Measurements from ENCODE around the gene CCDC85C. TPM values are rescaled to one million over a fixed set of nuclear protein-coding genes. Genes with fewer than 3 reads are reported as not detected.

CCDC85C gene
- total RNA-seq, 4 donors from 2014 or later: 0.88 to 56.3 (median 13.6) TPM

DNA sequence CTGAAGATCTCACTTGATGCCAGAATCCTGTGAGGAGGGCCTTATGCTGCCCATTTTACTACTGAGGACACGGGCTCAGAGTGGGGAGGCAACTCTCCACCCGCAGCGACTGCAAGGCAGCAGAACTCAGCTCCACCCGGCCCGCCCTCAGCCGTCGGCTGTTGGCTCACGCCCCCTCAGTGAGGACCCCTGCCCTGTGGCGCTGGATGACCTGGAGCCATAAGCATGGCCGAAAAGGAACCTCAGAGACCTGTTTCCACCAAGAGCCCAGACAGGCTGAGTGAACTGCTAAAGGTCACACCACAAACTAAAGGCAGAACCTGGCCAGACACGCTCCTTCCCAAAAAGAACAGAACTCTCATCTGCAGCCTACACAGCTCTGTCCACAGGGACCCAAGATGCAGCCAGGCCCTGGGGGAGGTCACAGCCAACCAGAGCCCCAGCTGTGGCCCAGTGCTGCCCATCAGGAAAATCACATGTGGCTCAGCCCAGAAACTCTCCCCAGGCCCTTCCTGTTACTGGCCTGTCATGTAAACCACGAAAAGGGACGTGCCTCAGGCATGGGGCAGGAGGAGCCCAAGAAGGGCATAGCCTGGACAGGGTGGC, 90.0 kb downstream of the CCDC85C start:
- Histone ChIP-seq H3K27ac (no peak overlapping the region), H3K4me3 (no peak overlapping the region), H3K36me3 (no peaks in the 10 kb centered on the region), H3K4me1 (no peaks in the 10 kb centered on the region), H3K9me3 (no peaks in the 10 kb centered on the region), H3K27me3 (no peaks in the 10 kb centered on the region)
- TF ChIP-seq POLR2A (IDR thresholded peaks at IDR 0.05): no peak
- TF ChIP-seq, protein P1, sequence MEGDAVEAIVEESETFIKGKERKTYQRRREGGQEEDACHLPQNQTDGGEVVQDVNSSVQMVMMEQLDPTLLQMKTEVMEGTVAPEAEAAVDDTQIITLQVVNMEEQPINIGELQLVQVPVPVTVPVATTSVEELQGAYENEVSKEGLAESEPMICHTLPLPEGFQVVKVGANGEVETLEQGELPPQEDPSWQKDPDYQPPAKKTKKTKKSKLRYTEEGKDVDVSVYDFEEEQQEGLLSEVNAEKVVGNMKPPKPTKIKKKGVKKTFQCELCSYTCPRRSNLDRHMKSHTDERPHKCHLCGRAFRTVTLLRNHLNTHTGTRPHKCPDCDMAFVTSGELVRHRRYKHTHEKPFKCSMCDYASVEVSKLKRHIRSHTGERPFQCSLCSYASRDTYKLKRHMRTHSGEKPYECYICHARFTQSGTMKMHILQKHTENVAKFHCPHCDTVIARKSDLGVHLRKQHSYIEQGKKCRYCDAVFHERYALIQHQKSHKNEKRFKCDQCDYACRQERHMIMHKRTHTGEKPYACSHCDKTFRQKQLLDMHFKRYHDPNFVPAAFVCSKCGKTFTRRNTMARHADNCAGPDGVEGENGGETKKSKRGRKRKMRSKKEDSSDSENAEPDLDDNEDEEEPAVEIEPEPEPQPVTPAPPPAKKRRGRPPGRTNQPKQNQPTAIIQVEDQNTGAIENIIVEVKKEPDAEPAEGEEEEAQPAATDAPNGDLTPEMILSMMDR (IDR thresholded peaks at IDR 0.05): no peak
- intact Hi-C loops (cut with DNase I; ENCODE audit: low total_unique reads): no loop called here
- DNase-seq: no peak

DNA sequence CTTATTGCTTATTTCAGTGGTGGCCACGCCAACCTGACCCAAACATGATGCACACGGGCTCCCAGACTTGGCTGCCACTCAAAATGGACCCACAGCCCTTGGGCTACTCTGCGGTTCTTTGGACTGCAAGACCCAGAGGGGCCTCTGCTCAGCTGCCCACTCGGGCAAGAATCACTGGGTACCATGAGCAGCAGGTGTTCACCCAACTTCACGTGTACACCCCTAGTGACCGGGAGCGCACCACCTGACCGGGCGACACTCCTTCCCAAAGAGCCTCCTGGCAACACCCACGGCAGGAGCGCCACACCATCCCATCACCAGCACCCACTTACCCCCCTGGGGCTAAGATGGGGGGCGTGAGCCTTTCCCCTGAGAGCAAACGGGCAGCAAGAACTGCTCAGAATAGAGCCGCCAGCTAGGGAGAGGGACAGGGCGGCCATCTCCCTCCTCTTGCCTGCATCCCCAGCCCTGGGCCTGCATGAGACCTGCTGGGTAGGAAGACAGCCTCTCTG, 90.8 kb downstream of the CCDC85C start:
- Histone ChIP-seq H3K9me3 (no peaks in the 10 kb centered on the region), H3K4me1 (no peaks in the 10 kb centered on the region), H3K36me3 (no peaks in the 10 kb centered on the region), H3K27ac (no peak overlapping the region), H3K27me3 (no peaks in the 10 kb centered on the region), H3K4me3 (no peak overlapping the region)
- TF ChIP-seq, protein P1 (IDR thresholded peaks at IDR 0.05): no peak
- TF ChIP-seq POLR2A (IDR thresholded peaks at IDR 0.05): no peak
- intact Hi-C loops (cut with DNase I; ENCODE audit: low total_unique reads): no loop called here
- DNase-seq: peak in 1 of 2 donors; percentile 16

DNA sequence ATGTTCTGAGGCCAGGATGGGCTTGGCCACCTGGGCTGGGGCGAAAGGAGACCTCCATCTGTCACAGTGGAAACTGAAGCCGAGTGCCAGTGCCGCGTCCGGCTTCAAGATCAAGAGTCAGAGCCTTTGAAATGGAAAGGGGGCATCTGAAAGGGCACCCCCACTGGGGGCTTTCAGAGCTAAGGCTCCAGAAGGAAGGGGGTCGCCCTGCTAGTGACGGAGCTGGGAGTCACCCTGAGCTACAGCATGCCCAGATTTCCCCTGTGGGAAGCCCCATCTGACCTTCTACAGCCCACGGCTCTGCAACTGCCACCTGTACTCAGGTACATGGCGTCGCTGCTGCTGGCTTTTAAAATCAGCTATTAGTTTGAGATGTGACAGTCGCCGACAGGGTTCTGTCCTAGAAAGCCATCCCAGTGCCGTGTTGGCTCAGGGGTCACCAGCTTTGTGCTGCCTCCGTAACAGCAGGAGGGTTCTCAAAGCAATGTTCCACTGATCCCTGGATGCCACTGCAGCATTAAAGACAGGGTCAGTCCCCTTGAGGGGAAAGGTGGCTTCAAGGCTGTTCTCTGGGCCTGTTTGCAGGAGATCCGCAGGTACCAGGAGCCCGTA, 91.3 kb downstream of the CCDC85C start:
- Histone ChIP-seq H3K36me3 (no peaks in the 10 kb centered on the region), H3K4me1 (no peaks in the 10 kb centered on the region), H3K27me3 (no peaks in the 10 kb centered on the region), H3K4me3 (no peak overlapping the region), H3K27ac (no peak overlapping the region), H3K9me3 (no peaks in the 10 kb centered on the region)
- DNase-seq: no peak
- intact Hi-C loops (cut with DNase I; ENCODE audit: low total_unique reads): no loop called here
- TF ChIP-seq, protein P1 (IDR thresholded peaks at IDR 0.05): no peak
- TF ChIP-seq POLR2A (IDR thresholded peaks at IDR 0.05): no peak

DNA sequence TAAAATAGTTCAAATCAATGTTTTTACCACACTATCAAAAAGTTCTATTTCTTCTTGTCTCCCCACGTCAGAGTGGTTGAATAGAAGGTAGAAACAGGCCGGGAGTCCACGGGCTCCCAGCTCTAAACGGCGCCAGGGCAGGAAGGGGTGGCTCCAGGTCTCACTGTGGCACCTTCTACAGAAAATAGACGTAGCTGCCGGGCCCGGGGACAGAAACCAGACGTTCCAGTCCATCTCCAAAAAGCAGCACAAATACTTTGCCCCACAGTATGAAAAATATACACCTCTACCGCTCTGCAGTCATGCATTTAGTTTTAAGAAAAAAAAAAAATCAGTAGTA, 91.9 kb downstream of the CCDC85C start:
- no peaks in the 10 kb centered on the region for H3K4me1 ChIP-seq
- no peak for DNase-seq

More for the DNA sequence above, 91.9 kb downstream of the CCDC85C start:
- Histone ChIP-seq H3K4me3 (no peak overlapping the region), H3K9me3 (no peaks in the 10 kb centered on the region), H3K27ac (peak overlapping the region; percentile 12 to 16), H3K36me3 (no peaks in the 10 kb centered on the region), H3K27me3 (no peaks in the 10 kb centered on the region)
- intact Hi-C loops (cut with DNase I; ENCODE audit: low total_unique reads): no loop called here
- TF ChIP-seq POLR2A (IDR thresholded peaks at IDR 0.05): no peak
- TF ChIP-seq, protein P1 (IDR thresholded peaks at IDR 0.05): no peak
